Vagina (tissue), 2 donors: ENCODE results near the gene MFAP3L. TPM values are rescaled to one million over a fixed set of nuclear protein-coding genes. Genes with fewer than 3 reads are reported as not detected.
A peak's percentile ranks its signal among the peaks of the same experiment; 100 is the strongest.

ENCODE experiments used
- DNase-seq, 2 donors: peaks; one replicate each; pipeline ENCODE4 v3.0.0-alpha.2; 2017; ENCODE audit errors: extremely low spot score in 2 of 2
- H3K27ac ChIP-seq: fragments of 200-600 bp; sonication (generic); one replicate; pipeline ENCODE4 v1.5.1; 2019
- H3K27me3 ChIP-seq: fragments of 200-600 bp; sonication (generic); one replicate; pipeline ENCODE4 v1.5.1; 2019
- H3K36me3 ChIP-seq, 2 donors: fragments of 200-600 bp; sonication (generic); one replicate each; pipeline ENCODE4 v1.5.1; 2017 to 2019
- H3K4me1 ChIP-seq: fragments of 200-600 bp; sonication (generic); one replicate; pipeline ENCODE4 v1.5.1; 2019
- H3K4me3 ChIP-seq, 2 donors: fragments of 200-600 bp; sonication (generic); 1 replicate in 1 of 2; 2 replicates in 1 of 2; pipeline ENCODE4 v1.5.1; 2016 to 2019
- H3K9me3 ChIP-seq: fragments of 200-600 bp; sonication (generic); one replicate; pipeline ENCODE4 v1.5.1; 2019
- POLR2A ChIP-seq, 2 donors: fragments of 450-650 bp; IDR thresholded peaks; one replicate each; pipeline ENCODE4 v1.6.1; 2017; ENCODE audit warnings: antibody characterized with exemption in 2 of 2, mild to moderate bottlenecking in 2 of 2, moderate library complexity in 2 of 2
- POLR2AphosphoS5 ChIP-seq, 2 donors: sonication (generic); formaldehyde crosslinking; IDR thresholded peaks; one replicate each; pipeline ENCODE4 v1.9.0; 2017; ENCODE audit warnings: antibody characterized with exemption in 2 of 2, mild to moderate bottlenecking in 2 of 2, low read depth in 1 of 2; ENCODE audit not compliant: insufficient read depth in 1 of 2
- intact Hi-C: fragments of 100-400 bp; cut with DNase I; formaldehyde crosslinking; loops from one replicate; pipeline ENCODE4 v1.15.1; 2023
- total RNA-seq: library from RNA; depleted of rRNA; stranded (reverse); fragments of >200 nt; gene quantifications from one replicate; pipeline ENCODE4 v1.2.3, GENCODE V29; 2016
- TF ChIP-seq, protein P1 (sequence below), 3 experiments: fragments of 450-650 bp in 2 of 3; fragments of 200-600 bp in 1 of 3; sonication (generic) in 1 of 3; IDR thresholded peaks; one replicate each; pipeline ENCODE4 v1.5.1; 2017 to 2019; ENCODE audit warnings: antibody characterized with exemption in 3 of 3, mild to moderate bottlenecking in 2 of 3, moderate library complexity in 2 of 3

Gene MFAP3L
- total RNA-seq, 1 donor from 2014 or later = 2.2 TPM

- Histone ChIP-seq H3K9me3 (no peaks in the 10 kb centered on the region), H3K4me1 (no peaks in the 10 kb centered on the region), H3K36me3 (no peaks in the 10 kb centered on the region), H3K4me3 (no peak overlapping the region), H3K27ac (no peak overlapping the region), H3K27me3 (no peaks in the 10 kb centered on the region)
- TF ChIP-seq POLR2AphosphoS5 (IDR thresholded peaks at IDR 0.05; ENCODE audit: insufficient read depth in 1 of 2, low read depth in 1 of 2) (no peak), POLR2A (IDR thresholded peaks at IDR 0.05) (no peak)
- TF ChIP-seq, protein P1, sequence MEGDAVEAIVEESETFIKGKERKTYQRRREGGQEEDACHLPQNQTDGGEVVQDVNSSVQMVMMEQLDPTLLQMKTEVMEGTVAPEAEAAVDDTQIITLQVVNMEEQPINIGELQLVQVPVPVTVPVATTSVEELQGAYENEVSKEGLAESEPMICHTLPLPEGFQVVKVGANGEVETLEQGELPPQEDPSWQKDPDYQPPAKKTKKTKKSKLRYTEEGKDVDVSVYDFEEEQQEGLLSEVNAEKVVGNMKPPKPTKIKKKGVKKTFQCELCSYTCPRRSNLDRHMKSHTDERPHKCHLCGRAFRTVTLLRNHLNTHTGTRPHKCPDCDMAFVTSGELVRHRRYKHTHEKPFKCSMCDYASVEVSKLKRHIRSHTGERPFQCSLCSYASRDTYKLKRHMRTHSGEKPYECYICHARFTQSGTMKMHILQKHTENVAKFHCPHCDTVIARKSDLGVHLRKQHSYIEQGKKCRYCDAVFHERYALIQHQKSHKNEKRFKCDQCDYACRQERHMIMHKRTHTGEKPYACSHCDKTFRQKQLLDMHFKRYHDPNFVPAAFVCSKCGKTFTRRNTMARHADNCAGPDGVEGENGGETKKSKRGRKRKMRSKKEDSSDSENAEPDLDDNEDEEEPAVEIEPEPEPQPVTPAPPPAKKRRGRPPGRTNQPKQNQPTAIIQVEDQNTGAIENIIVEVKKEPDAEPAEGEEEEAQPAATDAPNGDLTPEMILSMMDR (IDR thresholded peaks at IDR 0.05) = no peak
- intact Hi-C loops = loop anchor here (5.0 kb wide), 1 partner anchor 228 kb away; no protein-coding TSS in a partner anchor
- no peak for DNase-seq
These were observed 14.0 kb upstream of the MFAP3L start for GRCh38 chr4:170040031-170040680.

DNA sequence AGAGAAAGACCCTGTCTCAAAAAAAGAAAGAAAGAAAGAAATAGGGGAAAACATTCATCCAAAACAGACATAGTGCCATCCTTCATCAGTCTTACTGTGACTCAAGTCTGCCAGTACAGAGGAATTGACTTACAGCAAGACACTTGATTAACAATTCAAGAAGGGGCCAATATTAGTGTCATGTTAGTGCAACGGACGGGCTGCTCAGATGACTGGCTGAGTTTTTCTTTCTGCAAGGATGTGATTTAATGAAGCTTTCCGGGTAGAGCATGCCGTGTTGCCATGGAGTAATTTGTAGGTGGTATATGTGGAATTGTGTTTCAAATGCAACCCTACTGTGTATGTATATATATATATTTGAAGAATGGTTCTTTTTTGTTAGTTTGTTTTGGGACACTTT is 12.6 kb upstream of the MFAP3L start:
- Histone ChIP-seq H3K4me1 (no peaks in the 10 kb centered on the region), H3K36me3 (no peaks in the 10 kb centered on the region), H3K9me3 (no peaks in the 10 kb centered on the region), H3K4me3 (no peak overlapping the region), H3K27ac (no peak overlapping the region), H3K27me3 (no peaks in the 10 kb centered on the region)
- intact Hi-C loops = no loop called here
- peak in 1 of 2 donors; percentile 18 for DNase-seq
- no peak for TF ChIP-seq POLR2A (IDR thresholded peaks at IDR 0.05)
- TF ChIP-seq, protein P1 (IDR thresholded peaks at IDR 0.05) = no peak
- TF ChIP-seq POLR2AphosphoS5 (IDR thresholded peaks at IDR 0.05; ENCODE audit: insufficient read depth in 1 of 2, low read depth in 1 of 2) = no peak

- H3K36me3 ChIP-seq = no peaks in the 10 kb centered on the region
These were observed 12.0 kb upstream of the MFAP3L start for GRCh38 chr4:170038232-170038631.

DNA sequence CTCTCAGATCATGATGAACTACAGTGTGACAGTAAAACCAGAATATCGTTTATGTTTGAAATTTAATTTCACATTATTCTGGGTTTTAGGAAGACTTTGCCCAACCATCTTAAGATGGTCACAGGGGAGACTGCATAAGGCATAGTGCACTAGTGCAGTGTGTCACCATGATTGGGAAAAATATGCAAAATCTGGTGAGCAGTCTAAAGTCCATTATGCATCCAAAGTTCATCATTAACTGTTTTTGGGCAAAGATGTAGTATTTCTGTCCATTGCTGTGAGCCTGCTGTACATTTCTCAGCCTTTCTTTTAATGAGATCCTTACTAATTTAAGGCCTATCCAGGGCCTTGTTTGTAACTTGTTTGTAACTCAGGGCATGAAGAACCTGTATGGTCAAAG is 11.3 kb upstream of the MFAP3L start:
- Histone ChIP-seq H3K27ac (no peak overlapping the region), H3K36me3 (no peaks in the 10 kb centered on the region), H3K9me3 (no peaks in the 10 kb centered on the region), H3K4me3 (no peak overlapping the region), H3K27me3 (no peaks in the 10 kb centered on the region), H3K4me1 (no peaks in the 10 kb centered on the region)
- DNase-seq = no peak
- intact Hi-C loops = no loop called here
- TF ChIP-seq POLR2AphosphoS5 (IDR thresholded peaks at IDR 0.05; ENCODE audit: insufficient read depth in 1 of 2, low read depth in 1 of 2) = no peak
- TF ChIP-seq POLR2A (IDR thresholded peaks at IDR 0.05) = no peak
- TF ChIP-seq, protein P1 (IDR thresholded peaks at IDR 0.05) = no peak

More at GRCh38 chr4:170038232-170038631, 12.0 kb upstream of the MFAP3L start:
- H3K9me3 ChIP-seq = no peaks in the 10 kb centered on the region
- H3K4me1 ChIP-seq = no peaks in the 10 kb centered on the region
- no peaks in the 10 kb centered on the region for H3K27me3 ChIP-seq
- TF ChIP-seq POLR2A (IDR thresholded peaks at IDR 0.05) = no peak
- peak in 1 of 2 donors; percentile 75 for DNase-seq
- no peak overlapping the region for H3K4me3 ChIP-seq
- intact Hi-C loops = no loop called here
- no peak overlapping the region for H3K27ac ChIP-seq

GRCh38 chr4:170035845-170036244 is 9.7 kb upstream of the MFAP3L start:
- intact Hi-C loops = no loop called here
- Histone ChIP-seq H3K27ac (no peak overlapping the region), H3K9me3 (no peaks in the 10 kb centered on the region), H3K36me3 (no peaks in the 10 kb centered on the region), H3K27me3 (no peaks in the 10 kb centered on the region), H3K4me3 (no peak overlapping the region), H3K4me1 (no peaks in the 10 kb centered on the region)
- TF ChIP-seq POLR2A (IDR thresholded peaks at IDR 0.05) (no peak), POLR2AphosphoS5 (IDR thresholded peaks at IDR 0.05; ENCODE audit: insufficient read depth in 1 of 2, low read depth in 1 of 2) (no peak)
- TF ChIP-seq, protein P1 (IDR thresholded peaks at IDR 0.05) = no peak
- DNase-seq = no peak
